GM10248 (cell line): ENCODE data around the gene DAND5.

Experiments
- CTCF ChIA-PET: fragments of 300-600 bp; sonication (Branson Sonifier 250); formaldehyde crosslinking; extraction: SDS; loops from one replicate; lab custom pipeline; 2021; ENCODE audit warnings: antibody characterized with exemption; lab: Yijun Ruan, JAX
- POLR2A ChIA-PET: fragments of 350-650 bp; sonication (Branson Sonifier 250); formaldehyde crosslinking; extraction: SDS; loops from one replicate; lab custom pipeline; 2020; ENCODE audit warnings: antibody characterized with exemption; lab: Yijun Ruan, JAX
- DNase-seq: peaks from one replicate; pipeline ENCODE4 v3.0.0; 2012; ENCODE audit errors: extremely low spot score
- CTCF ChIP-seq: IDR thresholded peaks from 2 replicates; pipeline ENCODE4 v1.5.1; 2012; ENCODE audit warnings: mild to moderate bottlenecking, low read depth; ENCODE audit errors: extremely low read depth, missing control alignments, control extremely low read depth

DAND5 gene

GRCh38 chr19:13010992-13011652 lies 41.7 kb downstream of the DAND5 start:
- ChIA-PET CTCF (interaction anchor here (1.0 to 1.6 kb wide), 6 partner anchors 21 to 46 kb away, joined by 3 to 6 read pairs (median 4); no protein-coding TSS in a partner anchor), POLR2A (no interaction called here)
- DNase-seq: no peak
- TF ChIP-seq CTCF: no peak

GRCh38 chr19:13011653-13012389 lies 42.4 kb downstream of the DAND5 start:
- CTCF ChIA-PET: interaction anchor here (1.1 to 1.3 kb wide), 2 partner anchors 20 to 22 kb away, joined by 3 to 4 read pairs; no protein-coding TSS in a partner anchor
- no peak for DNase-seq
- TF ChIP-seq CTCF: no peak
- POLR2A ChIA-PET: no interaction called here

- TF ChIP-seq CTCF: no peak
- ChIA-PET POLR2A (no interaction called here), CTCF (interaction anchor here (1.2 kb wide), 1 partner anchor 102 kb away, joined by 3 read pairs; no protein-coding TSS in a partner anchor)
- no peak for DNase-seq
Observed at GRCh38 chr19:13012390-13012689, 43.0 kb downstream of the DAND5 start.

GRCh38 chr19:13012690-13013608 lies 43.6 kb downstream of the DAND5 start:
- ChIA-PET POLR2A (interaction anchor here (0.7 kb wide), 1 partner anchor 92 kb away, joined by 3 read pairs; no protein-coding TSS in a partner anchor), CTCF (interaction anchor here (1.1 to 2.6 kb wide), 11 partner anchors 17 to 102 kb away, joined by 3 to 15 read pairs (median 6); no protein-coding TSS in a partner anchor)
- TF ChIP-seq CTCF: no peak
- DNase-seq: peak; percentile 62

- no peak for DNase-seq
- POLR2A ChIA-PET: interaction anchor here (0.7 kb wide), 1 partner anchor 91 kb away, joined by 3 read pairs; no protein-coding TSS in a partner anchor
- no peak for TF ChIP-seq CTCF
- CTCF ChIA-PET: interaction anchor here (1.1 to 2.6 kb wide), 11 partner anchors 16 to 101 kb away, joined by 3 to 15 read pairs (median 6); no protein-coding TSS in a partner anchor
Observed at GRCh38 chr19:13013649-13014048, 44.3 kb downstream of the DAND5 start.
